IMR-90 (cell line): ENCODE results near the gene LRCH4. TPM values are rescaled to one million over a fixed set of nuclear protein-coding genes. Genes with fewer than 3 reads are reported as not detected.

Experiments used
- ATAC-seq: fragments of 200-7000 bp; cut with Tn5 transposase; 2 replicates; pipeline ENCODE4 v1.9.1; 2020; ENCODE audit warnings: low read depth, mild to moderate bottlenecking, moderate library complexity
- BruUV-seq: library from RNA; stranded (reverse); fragments of 400-500 nt; replicated peaks from 2 replicates; lab custom pipeline; 2021; lab: Mats Ljungman, UMichigan
- CTCF ChIA-PET: fragments of 300-600 bp; formaldehyde crosslinking; extraction: SDS; loops from one replicate; lab custom pipeline; 2021; ENCODE audit warnings: antibody characterized with exemption; lab: Yijun Ruan, JAX
- POLR2A ChIA-PET: fragments of 300-600 bp; sonication (Branson Sonifier 250); formaldehyde crosslinking; loops from one replicate; lab custom pipeline; 2022; ENCODE audit warnings: antibody characterized with exemption; ENCODE audit not compliant: unreplicated experiment; lab: Charles Lee
- DNase-seq: peaks from one replicate; pipeline ENCODE4 v3.0.0; 2013
- H2AFZ ChIP-seq: replicated peaks from 2 replicates; pipeline ENCODE3; 2013; ENCODE audit warnings: low read length, mild to moderate bottlenecking; ENCODE audit not compliant: poor library complexity
- H2AK5ac ChIP-seq: 2 replicates; pipeline ENCODE4 v1.6.1; 2013; ENCODE audit warnings: low read depth, low read length, inconsistent platforms
- H2AK9ac ChIP-seq: replicated peaks from 2 replicates; pipeline ENCODE3; 2013; ENCODE audit warnings: mild to moderate bottlenecking, low read depth, low read length, moderate library complexity; ENCODE audit not compliant: poor library complexity
- H2BK120ac ChIP-seq: 2 replicates; pipeline ENCODE4 v1.6.1; 2013; ENCODE audit warnings: low read depth, low read length, inconsistent platforms
- H2BK15ac ChIP-seq: 3 replicates; pipeline ENCODE4 v1.6.1; 2013; ENCODE audit warnings: low read depth, low read length, inconsistent platforms
- H2BK20ac ChIP-seq: 2 replicates; pipeline ENCODE4 v1.6.1; 2013; ENCODE audit warnings: low read depth, mild to moderate bottlenecking, inconsistent platforms, low read length, moderate library complexity
- H2BK5ac ChIP-seq: 2 replicates; pipeline ENCODE4 v1.6.1; 2013; ENCODE audit warnings: mild to moderate bottlenecking, low read depth, low read length, inconsistent platforms; ENCODE audit not compliant: poor library complexity, severe bottlenecking
- H3K14ac ChIP-seq: replicated peaks from 2 replicates; pipeline ENCODE4 v1.6.1; 2013; ENCODE audit warnings: low read depth, low read length, inconsistent platforms
- H3K18ac ChIP-seq: 2 replicates; pipeline ENCODE4 v1.6.1; 2013; ENCODE audit warnings: low read depth, low read length, control low read depth
- H3K23ac ChIP-seq: 2 replicates; pipeline ENCODE4 v1.6.1; 2013; ENCODE audit warnings: low read depth, low read length, inconsistent platforms
- H3K27ac ChIP-seq: 2 replicates; pipeline ENCODE4 v1.5.1; 2013; ENCODE audit warnings: mild to moderate bottlenecking, control low read depth, low read length; ENCODE audit not compliant: insufficient read depth
- H3K27me3 ChIP-seq: 2 replicates; pipeline ENCODE4 v1.6.1; 2013; ENCODE audit warnings: low read length; ENCODE audit not compliant: control insufficient read depth, insufficient read depth
- H3K36me3 ChIP-seq: 2 replicates; pipeline ENCODE4 v1.6.1; 2013; ENCODE audit warnings: low read length, mixed read lengths; ENCODE audit not compliant: control insufficient read depth, insufficient read depth
- H3K4ac ChIP-seq: 2 replicates; pipeline ENCODE4 v1.6.1; 2013; ENCODE audit warnings: low read depth, low read length, inconsistent platforms
- H3K4me1 ChIP-seq: 2 replicates; pipeline ENCODE4 v1.6.1; 2013; ENCODE audit warnings: low read length, mixed read lengths; ENCODE audit not compliant: control insufficient read depth, insufficient read depth
- H3K4me2 ChIP-seq: 2 replicates; pipeline ENCODE4 v1.6.1; 2013; ENCODE audit warnings: low read depth, mild to moderate bottlenecking, control low read depth, low read length, moderate library complexity
- H3K4me3 ChIP-seq: 2 replicates; pipeline ENCODE4 v1.5.1; 2013; ENCODE audit warnings: low read depth, mild to moderate bottlenecking, control low read depth, low read length, moderate library complexity; ENCODE audit not compliant: insufficient read depth
- H3K56ac ChIP-seq: 2 replicates; pipeline ENCODE4 v1.6.1; 2013; ENCODE audit warnings: low read length, inconsistent platforms; ENCODE audit not compliant: insufficient read depth; ENCODE audit errors: extremely low read depth
- H3K79me1 ChIP-seq, 2 experiments: 2 replicates each; pipeline ENCODE4 v1.6.1; 2013; ENCODE audit warnings: low read length in 2 of 2, inconsistent platforms in 1 of 2, low read depth in 1 of 2
- H3K9ac ChIP-seq: 2 replicates; pipeline ENCODE4 v1.6.1; 2013; ENCODE audit warnings: low read depth, low read length, control low read depth
- H3K9me1 ChIP-seq: 2 replicates; pipeline ENCODE4 v1.6.1; 2013; ENCODE audit warnings: low read length, inconsistent platforms; ENCODE audit not compliant: insufficient read depth
- H3K9me3 ChIP-seq: 2 replicates; pipeline ENCODE4 v1.6.1; 2013; ENCODE audit warnings: low read length; ENCODE audit not compliant: control insufficient read depth, insufficient read depth
- H4K20me1 ChIP-seq: 2 replicates; pipeline ENCODE4 v1.6.1; 2013; ENCODE audit warnings: low read length, inconsistent platforms; ENCODE audit not compliant: insufficient read depth
- H4K5ac ChIP-seq: 2 replicates; pipeline ENCODE4 v1.6.1; 2013; ENCODE audit warnings: mild to moderate bottlenecking, low read depth, low read length, control low read depth
- H4K8ac ChIP-seq, 2 experiments: 2 replicates each; pipeline ENCODE4 v1.6.1; 2013; ENCODE audit warnings: low read depth in 2 of 2, low read length in 2 of 2, control low read depth in 1 of 2, inconsistent platforms in 1 of 2
- H4K91ac ChIP-seq: 2 replicates; pipeline ENCODE4 v1.6.1; 2013; ENCODE audit warnings: low read depth, low read length, inconsistent platforms; ENCODE audit not compliant: insufficient read depth
- BHLHE40 ChIP-seq: fragments of 150-350 bp; IDR thresholded peaks from 2 replicates; pipeline ENCODE4 v1.6.1; 2016; ENCODE audit warnings: mild to moderate bottlenecking, low read depth, low read length
- CEBPB ChIP-seq: IDR thresholded peaks from 2 replicates; pipeline ENCODE4 v1.6.1; 2012; ENCODE audit warnings: low read depth, low read length, improper control_type of control experiment
- CHD1 ChIP-seq: IDR thresholded peaks from 2 replicates; pipeline ENCODE4 v1.6.1; 2012; ENCODE audit warnings: low read depth, low read length, improper control_type of control experiment
- FOS ChIP-seq: fragments of 150-350 bp; IDR thresholded peaks from 2 replicates; pipeline ENCODE4 v1.6.1; 2016; ENCODE audit warnings: low read depth, low read length
- MAFK ChIP-seq: IDR thresholded peaks from 2 replicates; pipeline ENCODE4 v1.6.1; 2012; ENCODE audit warnings: low read depth, low read length, improper control_type of control experiment
- MXI1 ChIP-seq: IDR thresholded peaks from 2 replicates; pipeline ENCODE4 v1.6.1; 2012; ENCODE audit warnings: low read depth, mild to moderate bottlenecking, low read length, moderate library complexity, borderline replicate concordance
- NFE2L2 ChIP-seq: fragments of 150-350 bp; IDR thresholded peaks from 2 replicates; pipeline ENCODE4 v1.6.1; 2016; ENCODE audit warnings: low read depth, mild to moderate bottlenecking, low read length
- POLR2A ChIP-seq: IDR thresholded peaks from 2 replicates; pipeline ENCODE4 v1.6.1; 2012; ENCODE audit warnings: mild to moderate bottlenecking, low read depth, low read length
- RAD21 ChIP-seq: IDR thresholded peaks from 2 replicates; pipeline ENCODE4 v1.6.1; 2012; ENCODE audit warnings: low read length, improper control_type of control experiment
- RCOR1 ChIP-seq: IDR thresholded peaks from 2 replicates; pipeline ENCODE4 v1.6.1; 2012; ENCODE audit warnings: mild to moderate bottlenecking, low read length, improper control_type of control experiment; ENCODE audit not compliant: insufficient replicate concordance
- SMC3 ChIP-seq: fragments of 150-350 bp; IDR thresholded peaks from 2 replicates; pipeline ENCODE4 v1.6.1; 2016; ENCODE audit warnings: low read depth, mild to moderate bottlenecking, antibody characterized with exemption, low read length, moderate library complexity
- whole genome bisulfite sequencing, 2 experiments: methylation state at CpG; one replicate each; pipeline versions ENCODE4 v1.1.5 to v1.1.7; 2013; ENCODE audit warnings: missing lambda C conversion rate in 2 of 2; ENCODE audit not compliant: insufficient read length in 1 of 2; ENCODE audit errors: extremely low coverage in 2 of 2; 5-methylcytosine and 5-hydroxymethylcytosine counted together
- dilution Hi-C: fragments of 300-500 bp; cut with HindIII; formaldehyde crosslinking; loops from one replicate; pipeline ENCODE4 v1.14.3; 2018; ENCODE audit warnings: low sequenced_read_pairs; ENCODE audit not compliant: unreplicated experiment
- in situ Hi-C: fragments of 300-500 bp; cut with MboI; formaldehyde crosslinking; loops from 3 replicates; pipeline ENCODE4 v1.14.3; 2019; ENCODE audit warnings: low sequenced_read_pairs, inconsistent platforms, mixed read lengths
- intact Hi-C: fragments of 100-400 bp; cut with micrococcal nuclease; formaldehyde crosslinking; loops from 2 replicates; pipeline ENCODE4 v1.10.0; 2022
- polyA plus RNA-seq, 3 experiments: library from polyadenylated mRNA; depleted of rRNA; stranded (reverse); fragments of >200 nt; gene quantifications; 2 replicates each; pipeline ENCODE4 v1.2.3, GENCODE V29; 2012; ENCODE audit warnings: low replicate concordance in 1 of 3
- total RNA-seq: library from RNA; depleted of rRNA; stranded (reverse); fragments of >200 nt; gene quantifications from 2 replicates; pipeline ENCODE4 v1.2.3, GENCODE V29; 2012
- TF ChIP-seq, protein P1 (sequence below): conservative IDR thresholded peaks from 2 replicates; pipeline ENCODE4 v1.5.1; 2012; ENCODE audit warnings: mild to moderate bottlenecking, low read depth, low read length, improper control_type of control experiment
- TF ChIP-seq, protein P2 (sequence below): fragments of 150-350 bp; IDR thresholded peaks from 2 replicates; pipeline ENCODE4 v1.6.1; 2016; ENCODE audit warnings: low read depth, mild to moderate bottlenecking, low read length, moderate library complexity, borderline replicate concordance

LRCH4 gene
- total and polyA plus RNA-seq, 2 of the 4 experiments (the other 2 are of a cell fraction): 5.0 to 41.3 TPM

DNA sequence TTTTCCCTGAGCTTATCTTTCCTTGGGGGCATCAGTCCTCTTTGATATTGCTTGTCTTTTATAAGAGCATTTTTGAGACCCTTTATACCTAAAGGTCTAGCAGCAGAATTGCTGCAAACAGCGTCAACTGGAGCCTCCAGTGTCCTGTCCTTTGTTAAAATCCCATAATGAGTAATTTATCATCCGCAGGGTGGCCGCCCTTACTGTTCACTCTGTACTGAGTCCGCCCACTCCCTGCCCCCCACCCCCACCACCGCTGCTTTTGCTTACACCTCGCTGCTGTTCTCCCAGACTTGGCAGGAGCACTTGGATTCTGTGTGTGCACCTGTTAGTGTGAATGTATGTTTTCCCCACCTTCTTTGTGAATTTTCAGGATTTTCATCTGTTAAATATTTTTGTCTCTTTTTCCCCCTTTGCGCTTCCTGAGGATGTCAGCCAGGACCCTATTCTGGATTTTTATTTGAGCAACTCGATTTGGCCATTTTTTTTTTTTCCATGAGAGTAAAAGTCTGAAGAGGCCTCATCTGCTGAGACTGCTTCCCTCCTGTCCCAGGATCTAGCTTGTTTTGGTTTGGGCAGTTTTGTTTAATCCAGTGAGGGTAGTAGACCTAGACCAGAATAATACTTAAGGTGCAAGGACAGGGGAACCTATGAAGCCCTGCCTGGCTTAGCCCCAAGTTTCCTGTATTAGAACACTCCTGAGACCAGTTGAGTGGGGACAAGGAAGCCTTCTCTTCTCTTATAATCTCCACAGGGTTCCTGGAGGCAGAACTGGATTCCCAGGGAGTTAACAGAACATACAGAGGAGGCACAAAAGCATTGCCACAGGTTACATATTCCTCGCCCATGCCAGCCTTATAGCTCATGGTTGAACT is 38.8 kb downstream of the LRCH4 start:
- Histone ChIP-seq H3K4me2 (peak overlapping the region; percentile 57), H2AFZ (no peak overlapping the region)
- ATAC-seq: no peak
- TF ChIP-seq RCOR1 (no peak), MAFK (no peak), POLR2A (no peak), MXI1 (no peak), RAD21 (no peak), CHD1 (no peak), FOS (no peak), SMC3 (no peak), NFE2L2 (no peak), BHLHE40 (no peak), CEBPB (no peak)
- TF ChIP-seq, protein P1, sequence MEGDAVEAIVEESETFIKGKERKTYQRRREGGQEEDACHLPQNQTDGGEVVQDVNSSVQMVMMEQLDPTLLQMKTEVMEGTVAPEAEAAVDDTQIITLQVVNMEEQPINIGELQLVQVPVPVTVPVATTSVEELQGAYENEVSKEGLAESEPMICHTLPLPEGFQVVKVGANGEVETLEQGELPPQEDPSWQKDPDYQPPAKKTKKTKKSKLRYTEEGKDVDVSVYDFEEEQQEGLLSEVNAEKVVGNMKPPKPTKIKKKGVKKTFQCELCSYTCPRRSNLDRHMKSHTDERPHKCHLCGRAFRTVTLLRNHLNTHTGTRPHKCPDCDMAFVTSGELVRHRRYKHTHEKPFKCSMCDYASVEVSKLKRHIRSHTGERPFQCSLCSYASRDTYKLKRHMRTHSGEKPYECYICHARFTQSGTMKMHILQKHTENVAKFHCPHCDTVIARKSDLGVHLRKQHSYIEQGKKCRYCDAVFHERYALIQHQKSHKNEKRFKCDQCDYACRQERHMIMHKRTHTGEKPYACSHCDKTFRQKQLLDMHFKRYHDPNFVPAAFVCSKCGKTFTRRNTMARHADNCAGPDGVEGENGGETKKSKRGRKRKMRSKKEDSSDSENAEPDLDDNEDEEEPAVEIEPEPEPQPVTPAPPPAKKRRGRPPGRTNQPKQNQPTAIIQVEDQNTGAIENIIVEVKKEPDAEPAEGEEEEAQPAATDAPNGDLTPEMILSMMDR: no peak
- TF ChIP-seq, protein P2, sequence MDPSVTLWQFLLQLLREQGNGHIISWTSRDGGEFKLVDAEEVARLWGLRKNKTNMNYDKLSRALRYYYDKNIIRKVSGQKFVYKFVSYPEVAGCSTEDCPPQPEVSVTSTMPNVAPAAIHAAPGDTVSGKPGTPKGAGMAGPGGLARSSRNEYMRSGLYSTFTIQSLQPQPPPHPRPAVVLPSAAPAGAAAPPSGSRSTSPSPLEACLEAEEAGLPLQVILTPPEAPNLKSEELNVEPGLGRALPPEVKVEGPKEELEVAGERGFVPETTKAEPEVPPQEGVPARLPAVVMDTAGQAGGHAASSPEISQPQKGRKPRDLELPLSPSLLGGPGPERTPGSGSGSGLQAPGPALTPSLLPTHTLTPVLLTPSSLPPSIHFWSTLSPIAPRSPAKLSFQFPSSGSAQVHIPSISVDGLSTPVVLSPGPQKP: no peak

More for the DNA sequence above, 38.8 kb downstream of the LRCH4 start:
- Histone ChIP-seq H3K4ac (peak overlapping the region; percentile 72), H2BK20ac (peak overlapping the region; percentile 70; the same call in 1 of the 2 replicates), H3K4me1 (peaks cover 28% of the 10 kb centered on the region), H3K9ac (peak overlapping the region; percentile 63; the same call in 1 of the 2 replicates), H3K9me3 (no peaks in the 10 kb centered on the region), H4K91ac (peak overlapping the region; percentile 77), H2BK120ac (peak overlapping the region; percentile 58), H3K18ac (peak overlapping the region; percentile 94), H2BK15ac (peak overlapping the region; percentile 93; the same call in 2 of the 3 replicates), H3K36me3 (no peaks in the 10 kb centered on the region; the same call in 1 of the 2 replicates), H3K79me1 (peaks cover 18 to 47% of the 10 kb centered on the region in 2 experiments), H2BK5ac (peak overlapping the region; percentile 76), H4K5ac (peak overlapping the region; percentile 65), H2AK9ac (no peak overlapping the region), H3K27ac (peak overlapping the region; percentile 63; the same call in 1 of the 2 replicates), H2AK5ac (peak overlapping the region; percentile 78), H3K27me3 (no peaks in the 10 kb centered on the region), H3K14ac (peak overlapping the region; percentile 44), H3K4me3 (no peak overlapping the region), H4K20me1 (no peaks in the 10 kb centered on the region), H3K23ac (peak overlapping the region; percentile 67; the same call in 1 of the 2 replicates), H3K9me1 (peaks cover 27% of the 10 kb centered on the region), H4K8ac (peak overlapping the region; percentile 83 to 94), H3K56ac (peak overlapping the region; percentile 58; the same call in 1 of the 2 replicates)
- BruUV-seq: no TSS peak
- CTCF ChIA-PET: interaction anchor here (0.5 to 0.9 kb wide), 5 partner anchors 9 to 210 kb away, joined by 3 to 6 read pairs (median 4); no protein-coding TSS in a partner anchor
- WGBS, 2 experiments: no CpG with 5 or more reads among the region's 9 CpGs
- in situ Hi-C loops: no loop called here
- intact Hi-C loops: loop anchor here (5.0 kb wide), 2 partner anchors 55 to 70 kb away; partner anchors contain the start of gene TSC22D4
- no peak for DNase-seq
- dilution Hi-C loops: no loop called here
- POLR2A ChIA-PET: no interaction called here
